SK-N-SH treated with all-trans-retinoic acid at 6 μM for 48 hours (cell line): ENCODE results near the gene FAM185A.
"Not testable (repeated sequence)": the region's sequence is repeated elsewhere in the genome, so short reads cannot be mapped to it uniquely, and the experiment has no call there.

ENCODE experiments used
- CSDC2 ChIP-seq: fragments of 250-450 bp; sonication (Bioruptor Pico); IDR thresholded peaks from 2 replicates; pipeline ENCODE4 v1.5.0; 2020; ENCODE audit warnings: mild to moderate bottlenecking, moderate library complexity
- ESRRG ChIP-seq: fragments of 250-450 bp; sonication (Bioruptor Pico); IDR thresholded peaks from 2 replicates; pipeline ENCODE4 v1.6.1; 2021; ENCODE audit warnings: mild to moderate bottlenecking
- RARB ChIP-seq: fragments of 250-450 bp; sonication (Bioruptor Pico); IDR thresholded peaks from 2 replicates; pipeline ENCODE4 v1.8.0; 2021; ENCODE audit warnings: mild to moderate bottlenecking, moderate library complexity
- ZFP3 ChIP-seq: fragments of 250-450 bp; sonication (Bioruptor Pico); IDR thresholded peaks from 2 replicates; pipeline ENCODE4 v1.5.0; 2020; ENCODE audit warnings: mild to moderate bottlenecking, moderate library complexity
- TF ChIP-seq, protein P1 (sequence below): fragments of 250-450 bp; sonication (Bioruptor Pico); IDR thresholded peaks from 2 replicates; pipeline ENCODE4 v1.5.1; 2020; ENCODE audit warnings: low read depth, mild to moderate bottlenecking, moderate library complexity

DNA sequence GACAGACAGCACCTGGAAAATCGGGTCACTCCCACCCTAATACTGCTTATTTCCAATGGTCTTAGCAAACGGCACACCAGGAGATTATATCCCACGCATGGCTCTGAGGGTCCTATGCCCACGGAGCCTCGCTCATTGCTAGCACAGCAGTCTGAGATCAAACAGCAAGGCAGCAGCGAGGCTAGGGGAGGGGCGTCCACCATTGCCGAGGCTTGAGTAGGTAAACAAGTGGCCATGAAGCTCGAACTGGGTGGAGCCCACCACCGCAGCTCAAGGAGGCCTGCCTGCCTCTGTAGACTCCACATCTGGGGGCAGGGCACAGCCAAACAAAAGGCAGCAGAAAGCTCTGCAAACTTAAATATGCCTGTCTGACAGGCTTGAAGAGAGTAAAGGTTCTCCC lies 32.1 kb downstream of the FAM185A start:
- TF ChIP-seq RARB, ZFP3, ESRRG, CSDC2 (CRISPR knock-in tag): not testable (repeated sequence)
- TF ChIP-seq, protein P1, sequence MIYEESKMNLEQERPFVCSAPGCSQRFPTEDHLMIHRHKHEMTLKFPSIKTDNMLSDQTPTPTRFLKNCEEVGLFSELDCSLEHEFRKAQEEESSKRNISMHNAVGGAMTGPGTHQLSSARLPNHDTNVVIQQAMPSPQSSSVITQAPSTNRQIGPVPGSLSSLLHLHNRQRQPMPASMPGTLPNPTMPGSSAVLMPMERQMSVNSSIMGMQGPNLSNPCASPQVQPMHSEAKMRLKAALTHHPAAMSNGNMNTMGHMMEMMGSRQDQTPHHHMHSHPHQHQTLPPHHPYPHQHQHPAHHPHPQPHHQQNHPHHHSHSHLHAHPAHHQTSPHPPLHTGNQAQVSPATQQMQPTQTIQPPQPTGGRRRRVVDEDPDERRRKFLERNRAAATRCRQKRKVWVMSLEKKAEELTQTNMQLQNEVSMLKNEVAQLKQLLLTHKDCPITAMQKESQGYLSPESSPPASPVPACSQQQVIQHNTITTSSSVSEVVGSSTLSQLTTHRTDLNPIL: not testable (repeated sequence)
